NK-92 treated with Interleukin-12 subunit alpha and Interleukin-12 subunit beta, amount 100 ng/mL, for 24 hours (cell line): ENCODE results near the gene APOC3.
A peak's percentile ranks its signal among the peaks of the same experiment; 100 is the strongest.

Experiments
- DNase-seq: peaks from one replicate; lab custom pipeline; 2025; lab: John Stamatoyannopoulos, UW

APOC3 gene

GRCh38 chr11:116849060-116849459 lies 19.4 kb downstream of the APOC3 start:
- DNase-seq = no peak

GRCh38 chr11:116849486-116849885 lies 19.8 kb downstream of the APOC3 start:
- no peak for DNase-seq

- peak; percentile 21 for DNase-seq
These were observed 21.9 kb downstream of the APOC3 start for GRCh38 chr11:116851626-116852025.

GRCh38 chr11:116852261-116853031 lies 22.7 kb downstream of the APOC3 start:
- no peak for DNase-seq

GRCh38 chr11:116853461-116854073 lies 23.9 kb downstream of the APOC3 start:
- DNase-seq = peak; percentile 30

- DNase-seq = no peak
These were observed 25.7 kb downstream of the APOC3 start for GRCh38 chr11:116855413-116855812.

- DNase-seq = no peak
These were observed 26.7 kb downstream of the APOC3 start for GRCh38 chr11:116856423-116856822.

- no peak for DNase-seq
These were observed 27.6 kb downstream of the APOC3 start for GRCh38 chr11:116857316-116857715.

GRCh38 chr11:116857936-116858335 lies 28.2 kb downstream of the APOC3 start:
- DNase-seq = no peak

- no peak for DNase-seq
These were observed 29.5 kb downstream of the APOC3 start for GRCh38 chr11:116859175-116859574.

- DNase-seq = no peak
These were observed 30.6 kb downstream of the APOC3 start for GRCh38 chr11:116860303-116860702.

- no peak for DNase-seq
These were observed 31.8 kb downstream of the APOC3 start for GRCh38 chr11:116861539-116861938.

- no peak for DNase-seq
These were observed 32.5 kb downstream of the APOC3 start for GRCh38 chr11:116862185-116862584.

GRCh38 chr11:116862951-116863350 lies 33.2 kb downstream of the APOC3 start:
- DNase-seq = no peak

- no peak for DNase-seq
These were observed 34.8 kb downstream of the APOC3 start for GRCh38 chr11:116864531-116864930.

- DNase-seq = no peak
These were observed 36.0 kb downstream of the APOC3 start for GRCh38 chr11:116865696-116866095.

GRCh38 chr11:116866804-116867455 lies 37.2 kb downstream of the APOC3 start:
- no peak for DNase-seq

- no peak for DNase-seq
These were observed 37.9 kb downstream of the APOC3 start for GRCh38 chr11:116867619-116868018.

- DNase-seq = no peak
These were observed 38.4 kb downstream of the APOC3 start for GRCh38 chr11:116868066-116868465.

GRCh38 chr11:116869610-116870009 lies 39.9 kb downstream of the APOC3 start:
- DNase-seq = no peak

GRCh38 chr11:116870054-116870453 lies 40.3 kb downstream of the APOC3 start:
- no peak for DNase-seq

- no peak for DNase-seq
These were observed 41.5 kb downstream of the APOC3 start for GRCh38 chr11:116871248-116871647.

- no peak for DNase-seq
These were observed 43.7 kb downstream of the APOC3 start for GRCh38 chr11:116873381-116873780.
